HG03045 (cell line): ENCODE measurements around the gene KEL.

ENCODE experiments used
- ATAC-seq: cut with Tn5 transposase; IDR thresholded peaks from one replicate; pipeline ENCODE4 v1.9.1; 2021; ENCODE audit warnings: mild to moderate bottlenecking, moderate library complexity; ENCODE audit not compliant: unreplicated experiment

KEL gene

GRCh38 chr7:142899661-142900060, 62.5 kb downstream of the KEL start:
- ATAC-seq: no peak

- no peak for ATAC-seq
Measured at GRCh38 chr7:142898377-142899170, 63.6 kb downstream of the KEL start.

GRCh38 chr7:142897691-142898090, 64.5 kb downstream of the KEL start:
- no peak for ATAC-seq

DNA sequence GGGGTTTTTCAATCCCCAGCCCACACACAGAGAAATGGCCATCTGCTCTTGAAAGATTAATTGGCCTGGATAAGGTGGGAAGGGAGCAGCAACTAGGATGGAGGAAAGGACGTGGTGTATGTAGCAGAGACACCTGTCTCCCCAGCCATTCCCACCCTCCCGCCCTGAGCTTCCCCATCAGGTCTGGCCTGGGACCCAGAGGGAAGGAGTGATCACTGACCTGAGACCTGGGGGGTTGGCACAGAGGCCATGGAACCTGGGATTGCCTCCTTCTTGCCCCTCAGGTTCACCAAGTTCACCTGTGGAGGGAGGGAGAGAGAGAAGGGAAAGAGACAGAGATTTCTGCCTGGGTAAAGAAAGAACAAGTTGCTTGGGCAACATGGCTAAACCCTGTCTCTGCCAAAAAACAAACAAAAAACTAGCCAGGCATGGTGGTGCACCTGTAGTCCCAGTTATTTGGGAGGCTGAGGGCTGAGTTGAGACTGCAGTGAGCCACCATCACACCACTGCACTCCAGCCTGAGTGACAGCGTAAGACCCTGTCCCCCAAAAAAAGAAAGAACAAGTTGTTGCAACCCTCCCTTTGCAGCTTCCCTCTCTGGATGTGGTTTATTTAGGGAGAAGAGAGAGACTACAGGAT, 65.3 kb downstream of the KEL start:
- no peak for ATAC-seq

- no peak for ATAC-seq
Measured at GRCh38 chr7:142896151-142896550, 66.0 kb downstream of the KEL start.

DNA sequence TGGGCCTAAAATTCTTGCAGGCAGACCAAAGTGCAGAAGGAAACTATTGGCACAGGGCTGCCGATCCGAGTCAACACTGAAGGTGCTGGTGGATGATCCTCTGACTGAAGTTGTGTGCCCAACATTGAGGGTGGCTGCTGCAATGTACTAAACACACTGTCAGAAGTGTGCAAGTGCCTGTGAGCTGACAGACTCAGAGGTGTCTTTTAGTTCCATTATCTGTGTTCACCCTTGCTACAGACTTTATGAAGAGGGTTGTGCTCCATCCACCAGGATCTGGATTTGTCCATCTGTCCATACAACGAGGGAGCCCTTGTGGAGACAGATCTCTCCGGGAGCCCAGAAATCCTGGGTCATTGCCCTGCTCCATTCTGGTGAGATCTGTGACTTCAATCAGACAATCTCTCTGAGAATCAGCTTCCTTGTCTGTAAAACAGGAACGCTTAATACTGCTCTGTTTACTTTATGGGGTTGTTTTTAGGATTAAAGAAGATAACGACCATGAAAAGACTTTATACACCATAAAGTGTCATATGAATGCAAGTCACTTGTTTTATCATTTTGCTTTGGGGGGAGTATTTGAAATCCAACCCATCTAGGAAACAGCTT, 67.1 kb downstream of the KEL start:
- ATAC-seq: no peak

DNA sequence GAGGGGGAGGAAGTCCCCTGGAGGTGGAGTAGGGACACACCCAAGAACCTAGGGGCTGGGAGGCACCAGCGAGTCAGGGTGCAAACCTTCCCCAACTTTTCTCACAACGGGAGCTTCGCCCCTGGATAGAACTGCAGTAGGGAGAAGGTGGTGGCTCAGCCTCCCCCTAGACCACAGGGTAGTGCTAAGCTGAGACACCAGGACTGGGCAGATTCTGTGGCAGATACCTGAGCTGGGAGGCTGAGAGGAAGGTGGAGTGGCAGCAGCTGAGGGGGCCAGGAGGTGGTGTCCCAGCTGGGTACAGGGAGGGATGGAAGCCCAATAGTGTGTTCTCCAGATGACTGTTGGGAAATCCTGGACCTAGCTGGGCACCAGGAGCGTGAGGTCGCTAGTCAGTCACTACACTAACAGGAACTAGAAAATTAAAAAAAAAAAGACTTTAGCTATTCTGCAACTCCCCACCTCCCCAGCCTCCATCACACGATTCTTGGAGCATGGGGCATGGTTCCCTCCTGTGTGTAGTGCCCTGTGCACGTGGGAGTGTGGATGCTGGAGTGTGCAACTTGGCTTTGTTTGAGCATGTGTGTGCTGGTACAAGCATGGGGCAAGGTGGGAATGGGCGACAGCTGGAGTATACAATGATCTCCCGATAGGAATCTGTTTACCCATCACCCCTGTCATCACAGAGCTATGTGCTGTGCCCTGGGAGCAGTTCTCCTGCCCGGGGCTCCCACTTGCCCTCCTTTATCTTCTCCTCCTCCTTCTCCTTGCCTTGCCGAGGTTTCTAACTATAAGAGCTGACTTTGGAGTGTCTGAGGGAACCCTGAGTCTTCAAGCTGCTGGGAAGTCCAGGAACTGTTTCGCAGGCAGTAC, 67.8 kb downstream of the KEL start:
- ATAC-seq: no peak

GRCh38 chr7:142892951-142893350, 69.2 kb downstream of the KEL start:
- no peak for ATAC-seq

GRCh38 chr7:142891490-142892082, 70.6 kb downstream of the KEL start:
- no peak for ATAC-seq
